GM19468 (cell line): ENCODE measurements around the gene ENDOV.

Experiments used
- ATAC-seq: cut with Tn5 transposase; IDR thresholded peaks from one replicate; pipeline ENCODE4 v1.9.1; 2021; ENCODE audit warnings: mild to moderate bottlenecking, moderate library complexity, moderate number of reproducible peaks; ENCODE audit not compliant: unreplicated experiment; ENCODE audit errors: extremely low read depth

Gene ENDOV

DNA sequence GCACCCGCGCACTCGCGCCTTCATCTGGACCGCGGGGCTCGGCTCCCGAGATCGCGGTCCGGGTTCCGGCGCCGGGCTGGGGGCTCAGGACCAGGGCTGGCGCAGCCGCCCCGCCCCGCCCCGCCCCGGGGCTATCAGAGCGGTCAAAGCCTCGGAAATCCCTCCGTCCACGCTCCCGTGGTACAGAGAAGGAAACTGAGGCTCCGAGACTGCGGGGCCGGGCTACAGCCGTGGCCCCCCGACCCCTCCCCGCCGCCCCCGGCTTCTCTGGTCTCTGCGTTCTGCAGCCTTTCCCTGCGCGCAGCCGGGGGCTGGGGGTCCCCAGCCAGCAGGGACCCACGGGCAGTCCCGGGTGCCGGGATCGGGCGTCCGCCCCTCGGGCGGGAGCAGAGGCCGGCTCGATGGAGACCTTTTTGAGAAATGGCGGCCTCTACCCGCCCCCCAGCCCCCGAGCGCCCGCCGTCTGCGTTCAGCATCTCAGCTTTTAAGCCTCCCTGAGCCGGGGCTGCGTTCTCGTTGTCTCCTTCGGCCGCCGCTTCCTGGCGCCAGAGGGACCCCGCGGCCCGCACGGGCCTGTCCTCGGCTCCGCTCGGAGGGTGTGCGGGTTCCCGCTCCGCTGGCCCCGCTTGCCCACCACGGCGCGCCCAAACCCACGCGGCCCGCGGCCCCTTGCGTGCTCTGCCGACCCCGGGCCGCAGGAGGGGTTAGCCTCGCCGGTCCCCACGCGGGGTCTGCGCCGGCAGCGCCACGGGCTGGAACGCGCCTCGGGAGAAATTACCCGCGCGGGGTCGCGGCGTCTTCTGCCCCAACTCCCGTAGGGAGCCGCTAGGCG lies 62.9 kb downstream of the ENDOV start:
- no peak for ATAC-seq

DNA sequence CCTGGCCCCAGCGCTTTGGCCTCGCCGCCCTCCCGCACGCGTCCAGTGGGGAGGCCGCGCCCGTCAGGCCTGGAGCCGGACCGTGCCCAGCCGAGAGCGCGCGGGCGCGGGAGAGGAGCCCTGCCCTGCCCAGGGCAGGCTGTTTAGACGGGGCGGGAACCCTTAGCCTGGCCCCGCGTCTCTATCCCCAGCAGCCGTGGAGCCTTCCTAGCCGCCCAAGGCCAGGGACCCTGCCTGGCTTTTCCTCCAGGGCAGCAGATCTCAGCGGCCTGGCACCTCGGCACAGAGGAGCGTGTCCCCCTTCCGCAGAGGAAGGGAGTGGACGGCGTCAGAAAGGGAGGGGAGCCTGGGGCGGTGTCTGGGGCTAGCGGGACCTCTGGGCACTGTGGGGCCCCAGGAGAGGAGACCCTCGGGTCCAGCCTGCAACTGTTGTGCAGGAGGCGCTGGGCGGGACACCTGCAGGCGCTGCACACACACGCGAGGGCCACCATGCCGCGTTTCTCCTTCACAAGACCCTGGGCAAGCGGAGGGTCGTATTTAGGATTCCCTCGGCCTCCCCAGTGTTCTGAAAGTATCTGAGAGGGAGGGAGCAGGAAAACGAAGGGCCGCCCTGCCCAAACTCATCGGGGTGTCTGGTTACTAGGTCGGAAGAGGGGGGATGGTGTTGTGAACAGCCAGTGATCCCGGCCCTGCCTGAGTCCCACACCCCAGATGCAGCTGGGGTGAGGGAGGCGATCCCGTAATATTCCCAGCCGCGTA lies 63.7 kb downstream of the ENDOV start:
- no peak for ATAC-seq

DNA sequence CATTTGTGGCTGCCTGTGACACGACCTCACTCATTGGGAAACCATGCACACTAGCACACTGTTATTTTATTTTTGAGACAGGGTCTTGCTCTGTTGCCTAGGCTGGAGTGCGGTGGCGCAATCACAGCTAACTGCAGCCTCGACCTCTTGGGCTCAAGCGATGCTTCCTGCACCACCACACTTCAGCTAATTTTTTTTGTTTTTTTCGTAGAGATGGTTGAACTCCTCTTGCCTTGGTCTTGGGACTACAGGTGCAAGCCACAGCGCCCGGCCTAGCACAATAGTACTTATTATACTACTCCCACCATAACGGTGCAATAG lies 64.2 kb downstream of the ENDOV start:
- no peak for ATAC-seq

DNA sequence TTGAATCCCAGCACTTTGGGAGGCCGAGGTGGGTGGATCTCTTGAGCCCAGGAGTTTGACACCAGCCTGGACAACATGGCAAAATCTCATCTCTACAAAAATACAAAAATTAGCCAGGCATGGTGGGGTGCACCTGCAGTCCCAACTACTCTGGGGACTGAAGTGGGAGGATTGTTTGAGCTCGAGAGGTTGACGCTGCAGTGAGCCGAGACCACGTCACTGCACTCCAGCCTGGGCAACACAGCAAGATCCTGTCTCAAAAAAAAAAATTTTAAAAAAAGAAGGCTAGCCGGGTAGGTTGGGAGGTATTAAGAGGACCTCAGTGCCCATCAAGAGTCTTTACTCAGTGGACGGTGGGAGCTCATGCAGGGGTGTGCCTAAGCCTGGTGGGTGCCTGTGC lies 65.3 kb downstream of the ENDOV start:
- no peak for ATAC-seq

DNA sequence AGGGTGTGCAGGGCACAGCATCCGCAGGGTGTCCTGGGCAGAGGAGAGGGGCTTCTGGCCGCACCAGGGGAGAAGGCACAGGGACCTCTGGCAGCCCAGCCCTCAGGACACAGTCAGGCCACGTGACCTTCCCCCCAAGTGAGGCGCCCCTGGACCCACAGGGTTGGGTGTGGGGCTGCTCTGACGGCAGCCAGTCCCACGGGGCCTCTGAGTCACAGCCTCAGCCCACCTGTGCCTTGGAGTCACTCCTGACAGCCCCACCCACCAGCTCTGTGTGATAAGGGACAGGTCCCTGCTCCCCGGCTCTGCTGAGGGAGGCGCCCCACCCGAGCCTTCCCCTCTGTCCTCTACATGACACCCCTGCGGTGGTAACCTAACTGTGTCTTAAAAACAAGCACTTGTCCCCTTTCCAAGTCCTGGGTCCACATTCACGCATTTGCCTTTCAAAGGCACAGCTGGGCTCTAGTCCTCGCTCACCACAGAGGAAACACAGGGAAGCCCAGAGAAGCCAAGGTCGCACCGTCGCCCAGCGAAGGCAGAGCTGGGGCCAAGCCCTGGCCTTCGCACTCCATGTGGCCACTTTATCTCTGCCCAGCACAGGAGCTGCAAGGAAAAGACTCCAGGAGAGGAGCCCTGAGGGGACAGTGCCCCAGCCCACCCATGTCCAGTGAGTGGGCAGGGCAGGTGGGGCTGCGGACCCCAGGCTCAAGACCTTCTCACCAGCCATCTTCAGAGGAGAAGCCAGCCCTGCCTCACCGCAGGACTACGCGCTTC lies 66.5 kb downstream of the ENDOV start:
- no peak for ATAC-seq

DNA sequence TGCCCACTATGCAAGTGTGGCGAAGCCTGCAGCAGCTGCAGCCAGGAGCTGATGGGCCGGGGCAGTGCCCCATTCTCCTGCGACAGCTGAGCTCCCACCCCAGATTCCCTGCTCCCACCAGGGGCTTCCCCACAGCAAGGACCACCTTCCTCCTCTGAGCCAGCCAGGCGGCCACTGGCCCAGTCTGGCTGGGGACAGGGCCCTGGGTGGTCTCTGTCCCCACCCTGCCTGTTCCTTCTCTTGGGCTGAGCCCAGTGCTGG lies 67.0 kb downstream of the ENDOV start:
- no peak for ATAC-seq

DNA sequence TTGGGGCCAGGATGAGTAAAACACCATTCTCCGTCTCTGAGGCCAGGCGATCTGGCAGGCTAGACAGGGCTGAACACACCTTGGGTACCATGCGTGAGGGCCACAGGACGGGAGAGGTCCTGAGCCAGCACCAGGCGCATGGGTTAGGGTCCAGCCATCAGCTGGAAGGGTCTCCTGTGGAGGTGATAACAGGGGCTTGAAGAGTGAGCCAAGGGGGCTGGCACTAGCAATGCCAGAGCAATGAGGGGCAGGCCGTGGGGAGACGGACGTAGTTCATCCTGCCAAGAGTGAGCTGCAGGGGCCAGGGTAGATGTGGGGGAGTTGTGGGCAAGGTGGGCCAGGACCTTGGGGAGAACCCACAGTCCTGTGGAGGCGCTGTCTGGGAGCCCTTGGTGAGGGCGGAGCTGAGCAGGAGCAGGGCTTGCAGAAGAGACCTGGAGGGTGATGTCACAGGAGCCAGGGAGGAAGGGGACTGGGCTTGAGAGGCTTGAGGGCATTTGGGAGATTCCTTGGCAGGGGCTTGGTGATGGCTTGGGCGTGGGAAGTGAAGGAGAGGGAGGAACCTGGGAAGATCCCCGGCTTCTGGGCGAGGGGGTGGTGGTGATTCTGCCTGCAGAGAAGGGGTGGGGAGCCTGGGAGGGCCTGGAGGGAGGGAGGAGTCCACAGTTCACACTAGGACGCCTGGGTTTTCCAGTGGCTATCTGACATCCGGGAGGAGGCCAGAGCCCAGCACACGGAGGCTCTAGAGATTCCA lies 67.8 kb downstream of the ENDOV start:
- ATAC-seq, result no peak

DNA sequence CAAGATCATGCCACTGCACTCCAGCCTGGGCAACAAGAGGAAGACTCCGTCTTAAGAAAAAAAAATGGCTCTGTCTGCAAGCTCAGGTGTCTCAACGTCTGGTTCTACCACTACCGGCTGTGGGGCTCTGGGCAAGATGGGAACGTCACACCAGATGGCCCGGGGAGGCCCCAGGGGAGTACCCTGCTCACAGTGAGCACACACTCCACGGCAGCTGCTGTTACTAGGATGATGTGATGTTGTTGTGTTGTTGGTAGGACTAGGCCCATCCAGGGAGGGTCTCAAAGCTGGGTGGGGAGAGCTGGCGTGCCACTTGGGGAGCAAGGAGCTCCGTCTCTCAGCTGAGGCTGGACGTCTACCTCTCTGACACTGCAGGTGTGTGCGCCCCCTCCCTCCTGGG lies 70.9 kb downstream of the ENDOV start:
- ATAC-seq, result no peak

DNA sequence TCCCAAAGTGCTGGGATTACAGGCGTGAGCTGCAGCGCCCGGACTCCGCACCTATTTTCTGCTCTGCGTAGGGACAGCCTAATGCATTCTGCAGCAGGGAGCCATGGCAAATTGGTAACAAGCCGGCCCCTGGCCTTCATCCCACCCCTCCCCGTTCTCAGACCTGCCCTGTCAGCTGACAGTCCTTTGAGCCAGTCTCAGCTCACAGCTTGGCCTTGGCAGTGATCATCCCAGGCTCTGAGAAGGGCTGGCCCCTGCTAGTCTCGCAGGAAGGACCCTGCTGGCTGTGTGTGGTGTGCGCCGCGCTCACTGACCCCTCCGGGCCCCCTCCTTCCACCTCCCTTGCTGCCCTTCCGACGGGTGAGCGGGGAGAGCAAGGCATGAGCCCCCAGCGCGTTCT lies 71.7 kb downstream of the ENDOV start:
- ATAC-seq, result no peak

DNA sequence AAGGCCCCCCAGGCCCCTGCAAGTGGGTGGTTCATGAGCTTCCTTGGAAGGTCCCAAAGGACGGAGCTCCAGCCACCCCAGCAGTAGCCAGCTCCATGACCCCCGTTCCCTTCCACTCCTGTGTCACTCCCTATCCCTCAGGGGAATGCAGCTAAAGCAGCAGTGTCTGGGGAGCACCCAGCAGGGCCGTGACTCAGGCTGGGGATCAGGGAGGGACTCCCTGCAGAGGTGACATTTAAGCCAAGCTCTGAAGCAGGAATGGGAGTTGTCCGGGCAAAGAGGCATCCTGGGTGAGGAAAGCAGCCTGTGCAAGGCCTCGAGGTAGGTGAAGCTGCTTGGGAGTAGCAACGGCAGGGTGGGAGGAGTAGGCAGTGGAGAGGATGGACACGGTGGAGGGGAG lies 72.5 kb downstream of the ENDOV start:
- no peak for ATAC-seq
